MV-4-11 (cell line): ENCODE measurements around the gene CRACDL.
A peak's percentile ranks its signal among the peaks of the same experiment; 100 is the strongest.
"Not testable (repeated sequence)": the region's sequence is repeated elsewhere in the genome, so short reads cannot be mapped to it uniquely, and the experiment has no call there.

Source experiments
- DNase-seq: peaks from one replicate; lab custom pipeline; 2025; lab: John Stamatoyannopoulos, UW

CRACDL gene

DNA sequence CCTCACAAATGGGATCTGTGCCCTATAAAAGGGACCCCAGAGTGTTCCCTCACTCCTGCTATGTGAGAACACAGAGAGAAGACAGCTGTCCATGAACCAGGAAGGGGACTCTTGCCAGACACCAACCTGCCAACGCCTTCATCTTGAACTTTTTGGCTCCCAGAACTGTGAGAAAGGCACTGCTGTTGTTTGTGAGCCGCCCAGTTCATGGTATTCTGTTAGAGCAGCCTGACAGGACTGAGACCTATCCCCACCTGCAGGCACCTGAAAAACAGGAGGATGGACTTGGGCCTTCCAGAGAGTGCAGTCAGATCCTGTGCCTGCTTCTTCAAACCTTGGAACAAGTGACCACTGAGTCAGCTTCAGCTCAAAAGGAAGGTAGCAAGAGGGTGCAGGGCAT is 51.4 kb downstream of the CRACDL start:
- DNase-seq, result no peak

DNA sequence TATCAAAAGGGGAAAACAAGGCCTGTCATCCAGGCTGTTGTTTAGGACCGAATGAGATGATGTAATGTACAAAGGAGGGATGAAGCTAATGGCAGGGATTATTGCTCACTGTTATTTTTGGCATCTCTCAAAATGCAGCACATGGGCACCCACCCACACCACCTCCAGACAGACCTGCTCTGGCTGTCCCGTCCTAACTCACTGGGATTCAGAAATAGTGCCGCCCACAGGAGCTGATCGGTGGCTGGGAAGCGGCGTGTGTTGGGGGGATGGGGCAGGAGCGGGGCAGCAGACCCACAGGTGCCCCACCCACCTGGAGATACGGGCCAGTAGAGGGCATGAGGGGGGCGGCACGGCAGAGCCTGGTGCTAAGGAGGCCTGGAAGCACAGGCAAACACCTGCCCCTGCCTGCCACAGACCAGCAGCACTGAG is 52.2 kb downstream of the CRACDL start:
- no peak for DNase-seq

DNA sequence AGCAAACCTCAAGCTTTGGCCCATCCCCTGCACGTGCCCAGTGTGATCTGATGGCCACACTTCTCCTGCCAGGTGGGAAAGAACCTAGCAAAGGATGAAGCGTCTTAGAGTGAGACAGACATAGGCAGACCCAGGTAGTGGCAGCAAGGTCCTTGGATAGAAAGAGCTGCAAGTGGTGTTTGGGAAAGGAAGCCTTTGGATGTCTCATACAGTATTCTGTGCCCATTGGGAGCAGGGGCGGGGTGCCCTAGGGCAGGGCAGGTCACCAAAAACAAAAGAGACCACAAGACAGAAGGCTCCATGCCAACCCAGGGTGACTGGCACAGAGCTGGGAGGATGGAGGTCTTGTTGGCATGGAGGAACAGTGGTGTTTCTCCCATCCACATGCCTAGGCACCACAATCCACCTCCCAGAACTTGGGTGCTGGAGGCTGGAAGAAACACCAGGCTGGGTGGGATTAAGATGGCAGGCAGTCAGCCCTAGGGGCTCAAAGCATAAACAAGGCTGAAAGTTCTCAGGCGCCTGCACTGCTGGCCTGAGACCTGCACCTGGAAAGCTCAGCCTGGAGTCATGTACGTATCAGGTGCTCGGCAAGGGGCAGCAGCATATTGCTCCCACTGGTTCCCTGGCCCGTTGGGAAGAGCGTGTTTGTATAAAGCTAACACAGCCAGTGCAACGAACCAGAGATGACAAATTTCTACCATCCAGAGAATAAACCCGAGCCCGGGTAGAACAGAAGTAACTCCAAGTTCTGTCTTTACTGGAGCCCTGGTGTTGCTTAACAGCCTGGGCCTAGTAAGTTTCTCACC is 52.9 kb downstream of the CRACDL start:
- DNase-seq, result no peak

DNA sequence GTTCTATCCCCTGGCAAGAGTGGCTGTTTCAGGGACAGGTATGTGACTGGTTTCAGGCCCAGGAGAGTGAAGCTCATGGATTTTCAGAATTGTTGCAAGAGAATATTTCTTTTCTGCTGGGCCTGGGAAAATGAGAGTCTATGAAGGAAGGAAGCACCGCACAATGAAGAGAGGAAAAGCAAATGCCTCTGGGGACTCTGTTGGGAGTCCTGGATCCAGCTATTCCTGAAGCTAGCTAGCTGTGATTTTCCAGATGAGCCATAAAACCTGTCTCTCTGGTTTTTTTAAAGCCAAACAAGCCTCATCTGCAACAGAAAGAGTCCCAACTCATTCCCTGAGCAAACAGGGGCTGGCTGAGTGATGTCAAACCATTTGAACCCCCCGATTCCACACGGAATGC is 53.7 kb downstream of the CRACDL start:
- no peak for DNase-seq

DNA sequence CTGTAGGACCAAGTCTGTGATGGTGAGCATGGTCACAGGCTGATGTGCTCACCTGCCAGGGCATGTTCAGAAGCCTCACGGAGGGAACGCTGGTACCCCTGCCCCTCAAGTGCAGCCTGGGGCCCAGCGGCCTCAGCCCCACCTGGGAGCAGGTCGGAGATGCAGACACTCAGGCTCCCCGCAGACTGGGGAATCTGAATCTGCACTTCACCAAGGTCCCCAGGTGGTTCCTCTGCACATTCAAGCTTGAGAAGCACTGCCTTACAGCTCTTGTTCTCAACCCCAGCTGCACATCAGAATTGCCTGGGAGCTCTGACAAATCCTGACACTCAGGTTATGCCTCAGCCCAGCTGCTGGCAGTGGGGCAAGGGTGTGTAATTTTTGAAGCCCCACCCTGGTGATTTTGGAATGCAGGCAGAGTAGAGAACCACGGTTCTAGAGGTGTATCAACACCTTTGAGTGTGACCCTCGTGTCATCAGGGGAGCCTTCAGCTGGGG is 54.8 kb downstream of the CRACDL start:
- DNase-seq, result no peak

DNA sequence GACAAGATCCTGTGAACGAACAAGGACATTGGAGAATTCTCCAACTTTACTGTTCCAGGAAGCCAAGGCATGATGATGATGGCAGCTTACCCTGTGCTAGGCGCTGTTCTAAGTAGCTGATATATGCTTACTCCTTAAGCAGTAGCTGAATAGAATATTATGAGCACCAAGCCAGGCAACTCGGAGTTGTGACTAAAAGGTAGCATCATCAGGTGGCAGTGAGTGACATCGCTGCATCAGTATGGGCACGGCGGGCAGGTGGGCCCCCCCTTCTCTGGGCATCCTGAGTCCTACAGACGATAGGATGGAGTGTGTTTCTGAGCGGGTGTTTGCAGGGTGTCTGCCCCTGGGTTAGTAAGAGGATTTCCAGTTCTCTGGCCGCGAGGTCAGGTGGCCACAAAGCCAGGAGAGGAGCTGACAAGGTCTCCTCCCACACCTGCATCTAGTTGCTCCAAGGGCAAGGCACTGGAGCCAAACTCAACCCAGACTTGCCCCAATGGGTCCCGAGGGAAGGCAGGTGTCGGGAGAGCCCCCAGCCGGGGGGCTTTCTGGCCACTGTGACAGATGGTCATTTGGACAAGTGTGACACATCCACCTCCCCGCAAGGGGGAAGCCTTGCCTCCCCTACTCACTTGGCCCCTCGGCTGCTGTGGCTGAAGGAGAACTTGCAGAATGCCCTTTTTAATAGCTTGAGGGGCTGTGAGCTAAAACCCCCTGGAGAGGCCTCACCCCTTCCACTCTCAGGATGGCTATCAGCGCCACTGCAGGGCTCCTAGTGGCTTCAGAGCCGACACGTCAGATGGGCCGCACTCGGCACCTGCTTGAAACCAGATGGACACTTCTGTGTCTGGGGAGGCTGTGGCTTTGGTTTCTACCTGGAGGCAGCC is 55.5 kb downstream of the CRACDL start:
- no peak for DNase-seq

DNA sequence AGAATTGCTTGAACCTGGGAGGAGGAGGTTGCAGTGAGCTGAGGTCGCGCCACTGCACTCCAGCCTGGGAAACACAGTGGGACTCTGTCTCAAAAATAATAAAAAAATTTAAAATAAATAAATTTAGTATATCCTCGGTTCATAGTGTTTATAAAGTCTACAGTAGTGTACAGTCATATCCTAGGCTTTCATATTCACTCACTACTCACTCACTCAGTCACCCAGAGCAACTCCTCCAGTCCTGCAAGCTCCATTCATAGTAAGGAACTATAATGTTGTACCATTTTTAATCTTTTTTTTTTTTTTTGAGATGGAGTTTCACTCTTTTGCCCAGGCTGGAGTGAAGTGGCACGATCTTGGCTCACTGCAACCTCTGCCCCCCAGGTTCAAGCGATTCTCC is 58.4 kb downstream of the CRACDL start:
- DNase-seq, result not testable (repeated sequence)

DNA sequence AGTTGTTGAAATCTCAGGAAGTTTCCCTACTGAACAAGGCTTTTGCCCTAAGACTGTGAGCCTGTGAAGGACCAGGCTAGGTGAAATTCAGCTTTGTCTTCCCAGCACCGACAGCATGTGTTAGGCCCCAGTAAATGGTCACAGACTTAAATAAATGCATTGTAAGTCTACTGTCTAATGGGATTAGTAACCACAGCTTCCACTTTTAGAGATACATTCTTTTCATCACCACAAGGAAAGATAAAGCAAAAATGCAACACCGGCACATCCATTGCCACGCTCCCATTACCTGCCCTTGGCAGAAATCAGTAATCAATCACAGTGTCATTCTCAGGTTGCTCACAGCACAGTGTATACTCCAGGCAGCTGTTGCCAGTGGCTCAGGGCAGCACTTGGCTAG is 59.3 kb downstream of the CRACDL start:
- no peak for DNase-seq

DNA sequence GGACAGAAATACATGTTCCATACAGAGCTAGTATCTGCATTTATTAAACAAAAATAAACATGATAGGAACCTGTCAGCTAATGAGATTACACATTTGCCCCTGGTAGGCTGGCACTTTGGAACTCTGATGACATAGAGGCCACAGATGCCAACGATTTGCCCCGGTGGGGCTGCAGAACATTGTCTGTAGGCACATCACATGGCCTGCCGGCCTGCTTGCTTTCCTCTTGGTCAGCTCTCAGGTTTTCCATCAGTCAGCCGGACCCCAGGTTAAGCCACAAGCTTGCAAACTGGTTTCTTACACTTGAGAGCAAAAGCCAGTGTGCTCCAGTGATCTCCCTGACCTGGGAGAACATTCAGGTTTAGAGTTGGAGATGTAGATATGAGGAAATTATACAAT is 60.3 kb downstream of the CRACDL start:
- no peak for DNase-seq

DNA sequence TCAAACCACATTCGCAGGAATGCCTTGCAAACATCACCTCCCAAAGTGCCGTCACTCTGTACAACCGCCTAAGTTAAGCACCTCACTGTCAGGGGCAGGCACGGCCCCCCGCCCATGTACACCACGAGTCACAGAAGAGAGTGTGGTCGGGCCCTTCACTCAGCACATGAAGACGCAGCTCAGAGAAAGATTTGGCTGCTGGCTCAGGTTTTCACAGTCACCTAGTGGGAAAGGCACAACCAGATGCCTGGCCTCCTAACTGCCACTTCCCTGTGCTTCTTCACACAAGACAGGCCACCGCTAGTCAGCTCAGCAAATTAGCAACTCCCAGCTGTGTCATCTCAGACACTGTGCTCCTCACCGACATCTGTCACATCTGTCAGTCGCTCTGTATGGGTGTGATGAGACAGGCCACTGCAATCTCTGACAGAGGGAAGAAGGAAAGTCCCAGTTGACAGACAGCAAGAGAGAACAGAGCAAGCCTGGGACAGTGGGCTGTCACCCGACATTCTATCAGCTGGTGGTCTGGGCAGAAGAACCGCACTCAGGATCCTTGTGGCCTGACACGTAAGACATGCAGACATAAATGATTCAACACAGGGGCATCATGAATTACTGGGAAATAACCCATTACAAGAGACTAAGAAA is 60.8 kb downstream of the CRACDL start:
- no peak for DNase-seq

DNA sequence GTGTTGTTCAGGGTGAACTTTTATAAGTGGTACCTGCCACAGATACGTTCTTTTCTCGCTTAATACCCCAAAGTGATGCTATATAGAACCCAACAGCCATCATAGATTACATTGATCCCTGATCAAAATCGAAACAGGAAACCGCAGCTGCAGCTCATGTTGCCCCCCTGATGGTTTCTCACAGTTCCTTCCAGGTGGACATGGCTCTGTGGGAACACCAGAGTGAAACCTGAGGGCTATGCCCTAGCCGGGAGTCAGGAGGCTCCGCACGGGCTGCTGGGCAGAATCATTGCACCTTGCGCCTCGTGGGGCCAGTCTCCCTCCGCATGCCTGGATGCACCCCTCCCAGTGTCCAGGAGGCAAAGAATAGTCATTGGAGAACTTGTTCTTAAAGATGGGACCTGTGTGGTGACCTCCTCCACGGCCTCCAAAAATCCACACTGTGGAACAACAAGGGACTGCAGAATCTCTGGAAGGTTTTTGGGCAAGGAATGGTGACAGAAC is 61.8 kb downstream of the CRACDL start:
- no peak for DNase-seq

DNA sequence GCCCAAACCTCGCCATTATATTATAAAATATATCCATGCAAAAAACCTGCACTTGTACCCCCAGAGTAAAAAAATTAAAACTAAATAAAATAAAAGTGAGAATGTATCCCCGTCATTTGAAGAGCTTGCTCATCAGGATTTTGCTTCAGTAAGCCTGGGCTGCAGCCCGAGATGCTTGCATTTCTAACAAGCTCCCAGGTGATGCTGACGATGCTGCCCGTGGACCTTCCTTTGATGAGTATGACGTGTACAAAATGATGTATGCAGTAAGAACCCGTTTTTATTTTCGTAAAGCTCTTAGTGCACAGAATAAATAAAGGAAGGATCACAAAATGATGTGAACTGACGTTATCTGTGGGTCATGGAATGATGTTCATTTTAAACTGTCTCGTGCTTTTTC is 63.5 kb downstream of the CRACDL start:
- DNase-seq, result no peak

DNA sequence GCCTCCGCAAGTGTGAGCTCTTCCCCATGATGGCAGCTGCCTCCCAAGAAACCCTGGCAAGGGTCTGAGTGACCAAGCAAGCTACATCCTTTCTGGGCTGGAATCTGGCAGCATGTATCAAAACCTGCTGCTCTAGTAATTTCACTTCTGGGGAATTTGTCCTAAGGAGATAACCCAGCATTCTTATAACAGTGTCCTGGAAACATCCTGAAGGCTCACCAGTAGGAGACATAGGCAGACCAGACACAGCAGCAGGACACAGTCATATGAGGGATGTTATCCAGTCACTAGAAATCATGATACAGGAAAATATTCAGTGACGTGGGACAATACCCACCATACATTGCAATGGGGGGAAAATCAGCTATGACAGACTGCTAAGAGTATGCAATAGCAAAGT is 64.5 kb downstream of the CRACDL start:
- DNase-seq, result no peak

DNA sequence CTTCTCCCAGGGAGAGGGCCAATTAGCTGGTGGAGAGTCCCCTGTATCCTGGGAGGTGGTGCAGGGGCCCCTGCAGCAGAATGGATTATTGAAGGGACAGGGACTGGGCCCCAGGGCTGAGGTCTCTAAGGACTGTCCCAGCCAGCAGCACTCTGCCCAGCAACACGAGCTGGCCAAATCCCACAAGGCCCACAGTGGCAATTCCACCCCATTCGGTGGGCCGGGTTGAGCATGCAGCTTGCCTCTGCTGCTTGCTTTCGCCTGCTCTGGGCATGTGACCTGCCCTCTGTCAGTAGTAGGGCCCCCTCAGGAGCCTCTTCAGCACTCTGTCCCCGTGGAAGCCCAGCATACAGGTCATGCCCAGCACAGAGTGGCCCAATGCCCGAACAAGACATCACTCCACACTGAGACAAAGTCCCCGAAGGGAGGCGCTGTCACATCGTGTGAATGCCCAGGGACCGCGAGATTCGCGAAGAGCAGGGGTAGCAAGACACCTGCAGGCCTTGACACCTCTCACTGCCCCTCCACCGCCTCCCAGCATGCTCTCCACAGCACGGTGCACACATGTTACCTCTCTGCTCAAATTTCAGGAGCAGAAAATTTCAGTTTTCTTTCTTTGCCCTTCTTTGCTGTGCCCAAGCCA is 65.4 kb downstream of the CRACDL start:
- no peak for DNase-seq

DNA sequence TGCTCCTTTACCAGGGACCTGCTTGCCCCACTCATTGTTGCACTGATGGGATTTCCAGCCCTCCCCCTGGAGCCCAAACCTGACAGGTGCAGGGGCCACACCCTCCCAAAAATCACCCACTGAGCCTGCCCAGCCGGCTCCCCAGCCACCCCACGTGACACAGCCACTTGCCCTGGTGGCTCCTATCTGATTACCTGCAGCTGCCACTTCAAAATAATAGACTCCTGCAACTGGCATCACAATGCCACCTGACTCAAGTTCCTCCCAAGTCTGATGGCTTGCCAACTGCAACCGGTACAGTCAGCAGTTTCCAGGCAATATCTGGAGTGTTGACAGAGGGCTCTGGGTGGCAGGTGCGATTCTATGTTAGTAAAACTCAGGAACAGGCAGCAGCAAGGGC is 66.2 kb downstream of the CRACDL start:
- no peak for DNase-seq

DNA sequence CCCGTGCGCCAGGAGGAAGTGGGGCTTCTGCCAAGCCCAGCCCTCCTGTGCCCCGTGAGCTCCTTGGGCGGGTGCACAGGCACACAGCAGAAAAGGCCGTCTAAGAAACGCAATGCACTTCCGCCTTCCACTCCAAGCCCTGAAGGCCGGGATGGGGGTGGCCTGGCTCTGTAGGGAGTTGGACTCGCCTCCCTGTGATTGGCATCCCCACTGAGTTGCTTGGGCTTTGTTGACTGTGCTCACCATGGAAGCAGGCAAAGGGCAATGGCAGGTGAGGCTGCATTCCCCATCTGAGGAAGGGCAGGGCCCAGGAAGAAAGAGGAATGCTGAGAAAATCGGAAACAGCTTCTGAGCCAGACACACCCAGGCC is 66.8 kb downstream of the CRACDL start:
- no peak for DNase-seq

DNA sequence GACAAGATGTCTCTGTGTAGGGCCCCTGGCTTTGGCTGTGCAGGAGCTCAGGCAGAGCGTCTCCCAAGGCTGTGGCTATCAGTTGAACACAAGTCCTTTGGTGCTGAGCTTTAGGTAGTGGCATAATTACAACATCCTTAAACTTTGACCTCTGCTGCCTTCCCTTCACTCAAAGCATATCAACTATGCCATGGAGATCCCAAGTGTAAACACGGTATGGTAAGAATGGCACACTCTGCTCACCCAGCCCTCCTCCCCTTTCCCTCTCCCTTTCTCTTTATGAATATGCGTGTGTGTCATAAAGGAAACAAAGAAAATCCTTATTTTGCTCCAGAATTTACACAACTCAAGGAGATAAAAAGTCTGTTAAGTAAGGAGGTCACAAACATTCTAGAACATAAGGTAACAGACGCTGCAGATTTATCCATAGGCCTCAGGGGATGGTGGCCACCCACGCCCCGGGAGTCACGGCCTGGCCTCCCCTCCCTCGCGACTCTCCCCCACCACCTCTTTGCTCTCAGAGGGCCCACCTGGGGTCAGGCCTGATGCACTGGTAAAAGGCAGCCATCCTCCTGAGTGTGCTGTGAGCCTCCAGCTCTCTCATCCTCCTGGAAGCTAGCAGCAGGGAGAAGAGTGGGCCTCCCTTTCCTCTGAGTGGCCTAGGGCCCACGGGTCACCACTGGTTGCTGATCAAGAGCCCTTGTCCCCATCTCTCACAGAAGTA is 67.3 kb downstream of the CRACDL start:
- no peak for DNase-seq

DNA sequence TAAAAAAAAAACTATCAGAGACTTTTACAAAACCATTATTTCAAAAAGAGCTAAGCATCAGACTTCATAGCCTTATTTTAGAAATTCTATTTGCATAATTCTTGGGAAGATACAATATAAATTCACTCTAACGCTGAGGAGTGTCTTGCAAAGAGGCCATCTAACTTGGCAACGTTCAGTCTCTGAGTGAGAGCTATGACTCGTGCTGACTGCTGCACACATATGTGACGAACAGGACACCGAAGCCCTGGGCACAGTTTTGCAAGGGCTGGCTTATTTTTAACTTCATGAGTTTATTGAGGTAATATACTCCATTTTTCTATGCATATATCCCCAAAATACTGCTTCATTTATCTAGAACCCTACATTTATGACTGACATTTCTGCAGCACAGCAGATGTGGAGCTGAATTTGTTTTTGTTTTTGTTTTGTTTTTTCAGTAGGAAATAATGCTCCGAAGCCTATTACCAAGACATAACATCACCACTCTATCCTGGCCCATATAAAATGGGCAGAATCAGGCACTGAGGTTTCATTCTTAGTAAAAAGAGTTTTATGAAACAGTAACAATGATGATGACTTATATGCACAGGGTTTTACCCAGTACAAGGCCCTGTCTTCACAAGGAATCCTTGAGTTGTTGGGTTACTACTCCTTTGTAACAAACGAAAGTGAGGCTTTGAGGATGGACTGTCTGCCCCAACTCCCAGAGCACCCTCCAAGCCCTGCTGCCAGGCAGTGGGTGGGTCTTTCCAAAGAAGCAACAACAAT is 68.3 kb downstream of the CRACDL start:
- DNase-seq, result peak; percentile 5

DNA sequence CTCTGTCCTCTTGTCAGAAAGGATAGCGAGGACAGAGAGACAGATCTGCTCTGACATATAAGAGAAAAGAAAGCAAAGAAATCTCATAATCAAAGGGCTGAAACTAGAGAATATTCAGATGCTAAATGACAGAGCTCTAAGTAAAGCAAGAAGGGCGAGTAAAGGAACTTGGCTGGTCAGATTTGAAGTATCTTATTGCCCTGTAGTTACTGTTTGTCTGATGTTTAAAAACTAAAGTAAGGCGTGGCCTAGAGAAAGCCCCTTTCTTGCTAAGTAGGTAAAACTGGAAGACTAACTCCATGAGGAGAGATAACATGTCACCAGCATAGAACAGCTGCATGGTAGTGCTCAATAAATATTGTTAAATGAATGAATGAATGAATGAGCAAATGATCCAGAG is 70.0 kb downstream of the CRACDL start:
- no peak for DNase-seq

DNA sequence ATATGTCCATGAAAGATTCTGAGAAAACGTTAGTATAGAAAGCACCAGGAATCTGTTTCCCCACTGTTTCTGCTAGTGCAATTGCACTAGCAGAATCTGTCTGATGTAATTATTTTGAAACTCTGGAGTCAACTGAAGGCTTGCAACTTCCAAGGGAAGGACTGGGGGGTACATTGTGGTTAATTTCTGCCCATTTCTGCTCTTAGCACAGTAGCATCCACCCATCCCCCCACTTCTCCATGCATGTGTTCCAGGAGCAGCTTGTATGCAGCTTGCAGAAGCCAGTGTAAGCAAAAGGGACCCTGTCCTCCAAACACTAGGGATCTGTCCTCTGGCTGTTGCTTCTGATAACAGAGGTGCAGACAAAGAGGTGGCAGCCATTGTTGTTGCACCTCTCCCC is 74.4 kb downstream of the CRACDL start:
- DNase-seq, result no peak
